NCI-H1092 treated with DMSO at 0.1 percent for 48 hours (cell line): ENCODE results near the gene COG5.
A peak's percentile ranks its signal among the peaks of the same experiment; 100 is the strongest.

ENCODE experiments used
- DNase-seq: peaks from one replicate; lab custom pipeline; 2025; lab: John Stamatoyannopoulos, UW

Gene COG5

DNA sequence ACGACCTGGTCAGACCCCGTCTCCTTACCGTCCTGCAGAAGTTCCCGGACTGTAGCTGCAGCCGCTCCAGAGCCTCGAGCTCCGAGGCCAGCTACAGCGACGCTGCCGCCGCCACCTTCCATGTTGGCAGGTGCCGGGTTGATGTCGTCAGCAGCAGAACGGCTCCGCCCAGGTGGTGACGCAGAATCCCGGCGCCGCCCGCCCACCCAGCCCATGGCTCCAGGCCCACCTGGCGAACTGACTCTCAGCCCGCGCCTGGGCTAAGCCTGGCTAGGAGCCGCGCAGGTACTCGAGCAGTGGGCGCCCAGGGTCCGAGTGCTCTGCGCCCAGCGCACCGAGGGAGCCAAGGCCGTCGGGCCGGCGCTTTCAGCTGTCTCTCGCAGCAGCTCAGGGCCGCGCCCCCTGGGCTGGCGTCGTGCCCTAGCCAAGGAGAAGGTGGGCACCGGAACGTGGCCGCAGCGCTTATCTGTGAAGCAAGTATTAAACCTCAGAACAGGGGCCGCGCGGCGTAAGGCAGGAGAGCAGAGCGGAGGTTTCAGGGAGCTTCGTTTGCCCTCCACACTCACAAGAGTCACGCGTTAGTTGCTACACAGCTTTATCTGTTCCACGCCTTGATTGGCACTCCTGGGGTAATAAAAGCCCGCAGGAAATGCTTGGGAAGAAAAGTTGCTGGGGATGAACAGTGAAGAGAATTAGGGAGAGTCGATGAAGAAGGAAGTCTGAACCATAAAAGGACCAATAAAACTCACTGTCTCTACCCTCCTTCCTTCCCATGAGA is at the start of gene COG5, which contains the start of gene DUS4L:
Gene COG5, minus strand, starts transcription at position 146 of the 778 bp plus-strand sequence. Its CDS starts 24 bp downstream, at position 122.
Gene DUS4L, plus strand, starts transcription at position 197 of the 778 bp plus-strand sequence. CDS start 3,100 bp downstream, outside the sequence.
- DNase-seq: peak; percentile 79

DNA sequence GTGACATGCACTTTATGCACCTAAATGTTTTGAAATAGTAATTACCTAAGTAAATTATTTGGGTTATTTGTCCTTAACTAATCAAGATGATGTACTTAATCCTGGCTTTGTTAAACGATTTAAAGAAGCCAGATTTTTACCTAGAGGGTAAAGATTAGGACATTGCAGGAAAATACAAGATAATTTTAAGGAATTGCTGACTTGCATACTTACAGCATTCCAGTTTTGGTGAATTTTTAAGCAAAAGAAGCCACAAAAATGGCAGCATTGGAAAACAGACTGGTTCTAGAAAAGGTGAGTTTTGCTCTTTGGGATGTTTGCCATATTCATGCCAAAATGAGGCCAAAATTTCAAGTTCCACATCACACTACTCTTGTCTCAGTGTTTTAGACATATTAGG is 49.7 kb upstream of the COG5 start:
- DNase-seq: no peak

GRCh38 chr7:107610323-107610722 is 46.6 kb upstream of the COG5 start:
- no peak for DNase-seq

DNA sequence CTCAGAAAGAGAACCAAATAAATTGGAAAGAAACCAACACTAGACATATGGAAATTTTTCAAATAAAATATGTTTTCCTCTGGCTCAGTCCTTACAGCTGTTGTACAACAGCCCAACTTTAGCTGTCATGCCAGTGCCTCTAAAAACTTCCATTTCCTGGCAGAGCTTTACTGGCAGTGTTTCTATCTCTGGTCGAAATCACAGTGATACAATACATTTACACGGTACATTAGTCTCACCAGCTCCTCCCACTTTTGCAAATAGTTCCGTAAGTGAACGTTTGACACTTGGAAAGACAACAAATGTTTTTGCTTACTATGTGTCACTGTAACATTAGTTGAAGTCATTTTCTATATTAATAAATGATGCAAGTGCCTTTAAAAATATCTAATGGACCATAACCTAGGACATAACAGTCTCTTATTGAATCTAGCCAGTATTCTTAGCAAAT is 46.1 kb upstream of the COG5 start:
- peak; percentile 4 for DNase-seq

DNA sequence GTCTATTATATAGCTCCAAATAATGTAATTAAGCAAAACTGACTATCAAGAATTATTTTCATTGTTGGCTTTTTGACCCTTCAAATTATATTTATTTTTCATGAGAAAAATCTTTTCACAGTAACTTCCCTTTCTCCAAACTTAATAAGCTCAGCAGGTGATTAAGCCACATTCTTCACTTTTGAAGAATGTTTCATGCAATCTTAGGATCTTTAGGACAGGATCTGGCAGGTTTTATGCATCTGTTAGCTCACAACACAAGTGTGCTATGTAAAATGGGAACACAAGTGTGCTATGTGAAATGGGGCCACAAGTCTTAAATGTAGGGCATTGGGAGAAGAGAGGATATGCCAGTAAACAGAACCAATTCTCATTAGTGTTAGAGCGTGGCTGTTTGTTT is 42.6 kb upstream of the COG5 start:
- DNase-seq: no peak

GRCh38 chr7:107605218-107605815 is 41.6 kb upstream of the COG5 start:
- DNase-seq: no peak

- no peak for DNase-seq
Measured at GRCh38 chr7:107600816-107601215, 37.1 kb upstream of the COG5 start.

GRCh38 chr7:107599262-107599661 is 35.5 kb upstream of the COG5 start:
- no peak for DNase-seq

- DNase-seq: no peak
Measured at GRCh38 chr7:107597953-107598352, 34.2 kb upstream of the COG5 start.

- DNase-seq: no peak
Measured at GRCh38 chr7:107597582-107597916, 33.8 kb upstream of the COG5 start.

GRCh38 chr7:107596881-107597581 is 33.3 kb upstream of the COG5 start:
- DNase-seq: no peak

- DNase-seq: no peak
Measured at GRCh38 chr7:107594961-107595737, 31.4 kb upstream of the COG5 start.

DNA sequence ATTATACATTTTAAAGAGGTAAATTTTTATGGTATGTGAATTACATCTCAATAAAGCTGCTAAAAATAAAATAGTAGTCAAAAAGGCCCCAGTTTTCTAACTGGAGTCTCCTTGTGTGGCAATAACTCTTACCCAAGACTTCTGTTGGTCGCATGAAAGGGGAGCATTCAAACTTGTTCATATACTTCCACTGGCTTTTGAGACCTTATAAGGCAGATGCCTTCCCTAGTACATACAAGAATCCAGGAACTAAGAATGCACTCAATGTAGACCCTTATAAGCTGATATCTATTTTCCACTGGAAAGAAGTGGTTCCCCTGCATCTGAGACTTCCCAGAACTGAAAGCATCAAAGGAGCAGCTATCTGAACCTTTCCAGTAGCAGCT is 29.3 kb upstream of the COG5 start:
- DNase-seq: no peak

GRCh38 chr7:107592361-107593024 is 28.8 kb upstream of the COG5 start:
- no peak for DNase-seq

DNA sequence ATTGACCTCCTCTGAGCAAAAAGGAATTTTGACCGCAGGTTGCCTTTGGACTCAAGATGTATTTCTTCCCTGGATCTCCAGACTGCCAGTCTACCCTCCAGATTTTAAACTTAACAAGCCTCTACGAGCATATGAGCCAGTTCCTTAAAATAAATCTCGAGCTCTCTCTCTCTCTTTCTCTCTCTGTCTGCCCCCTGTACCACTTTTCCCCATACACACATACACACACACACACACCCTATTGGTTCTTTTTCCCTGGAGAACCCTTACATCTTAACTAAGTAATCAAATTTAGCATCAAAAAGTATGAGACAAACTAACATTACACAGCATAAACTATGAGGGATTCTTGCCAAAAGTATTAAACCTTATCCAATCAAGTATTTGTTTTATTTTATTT is 27.7 kb upstream of the COG5 start:
- DNase-seq: no peak

DNA sequence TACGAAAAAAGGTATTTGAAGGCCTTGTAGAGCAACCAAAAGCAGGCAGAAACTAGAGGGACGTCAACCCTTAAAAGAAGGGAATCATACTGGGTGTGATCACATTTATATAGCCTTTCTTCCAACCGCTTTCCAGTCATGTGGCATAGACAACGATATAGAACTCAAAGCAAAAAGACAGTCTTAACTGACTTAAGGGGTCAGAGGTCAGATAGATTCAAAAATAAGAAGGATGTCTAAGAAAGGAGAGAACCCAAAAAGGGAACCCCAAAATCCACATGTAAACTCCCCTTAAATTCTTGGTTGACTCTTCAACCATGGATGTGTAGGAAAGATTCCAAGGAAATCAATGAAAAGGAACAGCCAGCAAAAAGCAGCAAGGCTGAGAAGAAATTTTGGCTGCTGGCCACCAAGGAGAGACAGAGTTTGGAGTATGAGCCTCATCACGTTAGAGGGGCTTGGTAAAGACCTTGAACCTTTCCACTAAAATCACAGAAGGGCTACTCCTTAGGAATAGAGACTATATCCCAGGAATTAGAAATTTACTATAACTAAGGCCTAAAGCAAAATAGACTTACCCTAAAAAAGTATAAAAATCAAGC is 24.9 kb upstream of the COG5 start:
- no peak for DNase-seq

GRCh38 chr7:107584716-107585115 is 21.0 kb upstream of the COG5 start:
- DNase-seq: no peak

DNA sequence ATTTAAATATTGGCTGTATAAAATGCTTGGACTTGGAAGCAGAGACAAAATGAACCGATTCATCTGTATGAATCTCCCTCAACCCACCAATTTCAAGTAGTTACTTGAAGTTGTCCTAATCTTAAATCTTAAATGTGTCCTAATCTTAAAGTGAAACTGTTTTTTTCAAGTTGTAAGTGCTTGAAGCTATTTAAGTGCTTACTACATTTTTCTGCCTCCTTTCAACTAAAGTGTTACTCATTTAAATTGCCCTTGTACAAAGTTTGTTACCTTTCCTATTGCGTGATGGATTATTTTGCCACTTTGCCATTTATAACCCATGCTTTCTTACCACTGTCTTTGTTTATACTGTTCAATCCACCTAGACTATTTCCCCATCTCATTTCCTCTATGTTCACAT is 19.2 kb upstream of the COG5 start:
- no peak for DNase-seq

DNA sequence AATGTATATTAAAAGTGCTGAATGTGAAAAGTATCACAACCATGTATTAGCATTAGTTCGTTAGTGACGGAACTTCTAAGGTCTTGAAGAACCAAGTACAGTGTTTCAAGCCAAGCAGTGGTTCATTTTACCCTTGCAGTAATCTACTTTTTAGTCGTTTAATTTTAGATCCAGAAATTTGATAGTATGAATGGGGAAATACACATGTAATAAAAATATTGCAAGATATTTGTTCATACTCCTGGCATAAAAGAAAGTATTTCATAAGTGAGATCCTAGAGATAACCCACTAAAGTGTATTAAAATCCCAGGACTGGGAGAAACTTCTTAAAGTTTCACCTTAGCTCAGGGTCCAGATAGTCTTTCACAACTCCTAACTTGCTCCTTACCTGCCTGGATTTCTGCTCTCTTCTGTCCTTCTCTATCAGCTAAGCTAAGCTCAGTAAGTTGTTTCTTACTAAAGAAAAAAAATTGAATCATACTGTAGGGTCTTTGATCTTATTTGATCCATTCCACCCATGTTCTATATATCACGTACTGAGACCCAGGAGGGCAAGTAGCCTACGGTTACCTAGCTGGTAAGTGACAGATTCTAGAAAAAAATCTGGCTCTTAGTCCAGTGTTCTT is 17.8 kb upstream of the COG5 start:
- no peak for DNase-seq

DNA sequence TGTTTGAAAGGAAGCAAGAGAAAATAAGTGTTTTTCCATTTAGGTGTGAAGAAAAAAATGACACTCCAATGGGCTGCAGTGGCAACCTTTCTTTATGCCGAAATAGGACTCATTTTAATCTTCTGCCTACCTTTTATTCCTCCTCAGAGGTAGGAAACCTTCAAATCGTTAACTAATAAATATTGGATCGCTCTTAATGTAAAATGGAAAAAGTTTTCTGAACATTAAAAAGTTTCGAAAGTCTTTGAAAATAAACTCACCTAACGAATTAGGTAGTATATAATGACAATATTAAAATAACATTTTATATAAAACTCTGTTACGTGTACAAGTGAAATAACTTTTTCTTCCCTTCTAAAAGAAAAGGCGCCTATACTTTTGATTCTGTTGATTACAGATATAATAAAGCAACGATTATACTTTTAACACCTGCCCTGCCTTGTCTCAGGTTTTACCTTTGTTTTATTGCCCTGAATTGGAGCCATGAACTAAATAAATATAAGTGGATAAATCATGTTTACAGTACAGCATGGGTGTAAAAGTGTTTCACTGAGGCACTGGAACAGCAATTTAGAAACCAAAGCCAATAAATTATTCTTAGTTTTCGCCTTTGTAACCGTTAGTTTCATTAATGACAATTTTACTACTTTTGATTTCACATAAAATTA is 17.1 kb upstream of the COG5 start:
- DNase-seq: no peak
